SK-N-MC (cell line): ENCODE results near the gene RYR1.

Experiments used
- EZH2 ChIP-seq: fragments of 200-600 bp; sonication (generic); IDR thresholded peaks from one replicate; pipeline ENCODE4 v1.6.1; 2017; ENCODE audit warnings: antibody characterized with exemption
- FOXP2 ChIP-seq: optimal IDR thresholded peaks from 2 replicates; pipeline ENCODE3; 2011; ENCODE audit warnings: mild to moderate bottlenecking, moderate library complexity; ENCODE audit not compliant: insufficient read depth; ENCODE audit errors: extremely low read length, control extremely low read depth
- POLR2AphosphoS5 ChIP-seq: IDR thresholded peaks from 2 replicates; pipeline ENCODE4 v1.6.1; 2012; ENCODE audit warnings: mild to moderate bottlenecking, low read depth, low read length, borderline replicate concordance

GRCh38 chr19:38496603-38497487 lies 63.4 kb downstream of the RYR1 start:
- no peak for TF ChIP-seq EZH2
- TF ChIP-seq POLR2AphosphoS5, result no peak
- TF ChIP-seq FOXP2, result no peak
